ENCODE measurements around the gene DGKE. TPM values are rescaled to one million over a fixed set of nuclear protein-coding genes. Genes with fewer than 3 reads are reported as not detected.

DGKE gene
- total and polyA plus RNA-seq, 2 of the 8 experiments (the other 6 are each of a cell fraction or from before 2014, with no cell fraction given): 1.7 to 7.4 TPM

DNA sequence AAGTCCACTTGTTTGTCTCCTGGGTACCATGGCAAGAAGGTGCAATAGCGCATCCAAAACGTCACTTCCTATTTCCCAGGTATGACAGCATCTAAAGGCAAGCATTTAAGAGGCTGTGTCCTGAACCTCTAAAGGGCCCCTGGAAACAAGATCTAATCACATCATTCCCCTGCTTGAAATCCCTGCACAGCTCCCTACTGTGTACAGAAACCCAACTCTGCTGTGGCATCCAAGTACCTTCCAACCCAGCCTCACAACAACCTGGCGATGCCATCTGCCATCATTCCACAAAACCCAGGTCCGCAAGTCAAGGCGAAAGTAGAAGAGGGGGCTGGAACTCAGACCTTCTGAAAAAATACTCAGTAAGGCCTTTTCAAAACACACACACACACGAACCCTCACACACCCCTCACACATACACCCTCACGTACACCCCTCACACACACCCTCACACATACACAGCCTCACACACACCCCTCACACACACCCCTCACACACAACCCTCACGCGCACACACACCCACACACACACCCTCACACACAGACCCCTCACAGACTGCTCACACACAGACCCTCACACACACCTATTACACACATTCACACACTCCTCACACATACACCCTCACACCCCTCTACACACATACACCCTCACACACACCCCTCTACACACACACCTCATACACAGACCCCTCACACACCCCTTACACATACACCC is 24.7 kb upstream of the DGKE start (continued):
- TF ChIP-seq EGR1 (IDR thresholded peaks at IDR 0.05; ENCODE audit: borderline replicate concordance, low read depth, low read length) (no peak), SIRT6 (IDR thresholded peaks at IDR 0.05; ENCODE audit: low read length) (no peak), TEAD4 (IDR thresholded peaks at IDR 0.05; ENCODE audit: low read depth, low read length) (no peak), RAD21 (IDR thresholded peaks at IDR 0.05 in 1 of 2, conservative IDR thresholded peaks at IDR 0.05 in 1 of 2; ENCODE audit: low read depth in 2 of 2, low read length in 2 of 2) (no peak), CTBP2 (IDR thresholded peaks at IDR 0.05; ENCODE audit: borderline replicate concordance, insufficient read depth, insufficient read length, low read length) (no peak)
- TF ChIP-seq, protein P1, sequence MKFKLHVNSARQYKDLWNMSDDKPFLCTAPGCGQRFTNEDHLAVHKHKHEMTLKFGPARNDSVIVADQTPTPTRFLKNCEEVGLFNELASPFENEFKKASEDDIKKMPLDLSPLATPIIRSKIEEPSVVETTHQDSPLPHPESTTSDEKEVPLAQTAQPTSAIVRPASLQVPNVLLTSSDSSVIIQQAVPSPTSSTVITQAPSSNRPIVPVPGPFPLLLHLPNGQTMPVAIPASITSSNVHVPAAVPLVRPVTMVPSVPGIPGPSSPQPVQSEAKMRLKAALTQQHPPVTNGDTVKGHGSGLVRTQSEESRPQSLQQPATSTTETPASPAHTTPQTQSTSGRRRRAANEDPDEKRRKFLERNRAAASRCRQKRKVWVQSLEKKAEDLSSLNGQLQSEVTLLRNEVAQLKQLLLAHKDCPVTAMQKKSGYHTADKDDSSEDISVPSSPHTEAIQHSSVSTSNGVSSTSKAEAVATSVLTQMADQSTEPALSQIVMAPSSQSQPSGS (IDR thresholded peaks at IDR 0.05; ENCODE audit: low read length): no peak
- TF ChIP-seq, protein P2, sequence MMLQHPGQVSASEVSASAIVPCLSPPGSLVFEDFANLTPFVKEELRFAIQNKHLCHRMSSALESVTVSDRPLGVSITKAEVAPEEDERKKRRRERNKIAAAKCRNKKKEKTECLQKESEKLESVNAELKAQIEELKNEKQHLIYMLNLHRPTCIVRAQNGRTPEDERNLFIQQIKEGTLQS (IDR thresholded peaks at IDR 0.05; ENCODE audit: insufficient read depth, low read depth, low read length): no peak
